CD4-positive, alpha-beta T cell (primary cell): ENCODE results near the gene OSBPL7. TPM values are rescaled to one million over a fixed set of nuclear protein-coding genes. Genes with fewer than 3 reads are reported as not detected.

Source experiments
- ATAC-seq: fragments of 200-7000 bp; cut with Tn5 transposase; one replicate; pipeline ENCODE4 v1.10.0; 2022; ENCODE audit warnings: mild to moderate bottlenecking; ENCODE audit not compliant: poor library complexity
- CTCF ChIA-PET: fragments of 350-600 bp; sonication (Branson Sonifier 250); formaldehyde crosslinking; loops from one replicate; lab custom pipeline; 2021; ENCODE audit warnings: antibody characterized with exemption, inconsistent platforms; lab: Charles Lee
- POLR2A ChIA-PET: fragments of 350-600 bp; sonication (Branson Sonifier 250); formaldehyde crosslinking; loops from one replicate; lab custom pipeline; 2021; ENCODE audit warnings: antibody characterized with exemption, inconsistent platforms; lab: Charles Lee
- DNase-seq, 14 experiments: peaks; one replicate each; pipeline ENCODE4 v3.0.0-alpha.2; 2013 to 2020; ENCODE audit warnings: mixed read lengths in 2 of 14
- H3K27ac ChIP-seq, 2 donors: one replicate each; pipeline versions ENCODE4 v1.5.1 to v1.7.0; 2013; ENCODE audit warnings: low read length in 2 of 2, low read depth in 1 of 2, mild to moderate bottlenecking in 1 of 2
- H3K27me3 ChIP-seq, 2 experiments: 1 replicate in 1 of 2; 2 replicates in 1 of 2; pipeline versions ENCODE4 v1.6.1 to v1.7.0; 2013; ENCODE audit warnings: low read length in 2 of 2, control low read depth in 1 of 2, mild to moderate bottlenecking in 1 of 2, moderate library complexity in 1 of 2; ENCODE audit not compliant: insufficient read depth in 2 of 2, control insufficient read depth in 1 of 2
- H3K36me3 ChIP-seq: one replicate; pipeline ENCODE4 v1.6.1; 2013; ENCODE audit warnings: low read length, control low read depth; ENCODE audit not compliant: insufficient read depth
- H3K4me1 ChIP-seq: one replicate; pipeline ENCODE4 v1.6.1; 2013; ENCODE audit warnings: low read length, control low read depth; ENCODE audit not compliant: insufficient read depth
- H3K4me3 ChIP-seq: one replicate; pipeline ENCODE4 v1.5.1; 2013; ENCODE audit warnings: mild to moderate bottlenecking, low read length, moderate library complexity
- H3K9me3 ChIP-seq, 2 experiments: 1 replicate in 1 of 2; 2 replicates in 1 of 2; pipeline versions ENCODE4 v1.6.1 to v1.7.0; 2013; ENCODE audit warnings: low read length in 2 of 2, mild to moderate bottlenecking in 2 of 2, control low read depth in 1 of 2, moderate library complexity in 1 of 2; ENCODE audit not compliant: control insufficient read depth in 1 of 2, insufficient read depth in 1 of 2
- H3K27ac Mint-ChIP-seq: one replicate; pipeline ENCODE4 v1.8.0; 2020; ENCODE audit warnings: mixed read lengths
- H3K27me3 Mint-ChIP-seq: one replicate; pipeline ENCODE4 v1.8.0; 2021; ENCODE audit warnings: mixed read lengths
- H3K36me3 Mint-ChIP-seq: one replicate; pipeline ENCODE4 v1.8.0; 2021; ENCODE audit warnings: low read depth, mixed read lengths
- H3K4me1 Mint-ChIP-seq: one replicate; pipeline ENCODE4 v1.8.0; 2021; ENCODE audit warnings: low read depth, mixed read lengths
- H3K4me3 Mint-ChIP-seq: one replicate; pipeline ENCODE4 v1.8.0; 2020; ENCODE audit warnings: mild to moderate bottlenecking, mixed read lengths
- H3K9me3 Mint-ChIP-seq: one replicate; pipeline ENCODE4 v1.8.0; 2020; ENCODE audit warnings: mixed read lengths
- intact Hi-C, 2 experiments: fragments of 100-400 bp; cut with DNase I in 1 of 2; cut with micrococcal nuclease in 1 of 2; formaldehyde crosslinking; loops; one replicate each; pipeline versions ENCODE4 v1.15.1 to v1.9.0; 2023 to 2025; cut with DNase I, micrococcal nuclease
- total RNA-seq, 174 experiments: library from RNA in 2 of 174; stranded (reverse) in 2 of 174; gene quantifications; one replicate each; pipeline ENCODE4 v1.2.3 and lab custom pipeline; 2021 to 2026
- TF ChIP-seq, protein P1 (sequence below): fragments of 200-600 bp; IDR thresholded peaks from one replicate; pipeline ENCODE4 v1.8.0; 2022; ENCODE audit warnings: antibody characterized with exemption, mild to moderate bottlenecking

Gene OSBPL7
- total RNA-seq, 2 experiments from 2014 or later, result 30.1 to 30.8 TPM

GRCh38 chr17:47864791-47865216 lies 43.2 kb upstream of the OSBPL7 start:
- Histone ChIP-seq H3K4me3 (no peak overlapping the region), H3K9me3 (no peaks in the 10 kb centered on the region), H3K4me1 (peaks cover 20% of the 10 kb centered on the region), H3K27me3 (peaks cover 2 to 8% of the 10 kb centered on the region in 2 experiments), H3K27ac (no peak overlapping the region), H3K36me3 (no peaks in the 10 kb centered on the region)
- intact Hi-C loops, result no loop called here
- DNase-seq, result no peak
- H3K36me3 Mint-ChIP-seq, result no peaks in the 10 kb centered on the region
- peaks cover 21% of the 10 kb centered on the region for H3K27me3 Mint-ChIP-seq
- CTCF ChIA-PET, result interaction anchor here (0.8 kb wide), 1 partner anchor 22 kb away, joined by 3 read pairs; no protein-coding TSS in a partner anchor
- TF ChIP-seq, protein P1, sequence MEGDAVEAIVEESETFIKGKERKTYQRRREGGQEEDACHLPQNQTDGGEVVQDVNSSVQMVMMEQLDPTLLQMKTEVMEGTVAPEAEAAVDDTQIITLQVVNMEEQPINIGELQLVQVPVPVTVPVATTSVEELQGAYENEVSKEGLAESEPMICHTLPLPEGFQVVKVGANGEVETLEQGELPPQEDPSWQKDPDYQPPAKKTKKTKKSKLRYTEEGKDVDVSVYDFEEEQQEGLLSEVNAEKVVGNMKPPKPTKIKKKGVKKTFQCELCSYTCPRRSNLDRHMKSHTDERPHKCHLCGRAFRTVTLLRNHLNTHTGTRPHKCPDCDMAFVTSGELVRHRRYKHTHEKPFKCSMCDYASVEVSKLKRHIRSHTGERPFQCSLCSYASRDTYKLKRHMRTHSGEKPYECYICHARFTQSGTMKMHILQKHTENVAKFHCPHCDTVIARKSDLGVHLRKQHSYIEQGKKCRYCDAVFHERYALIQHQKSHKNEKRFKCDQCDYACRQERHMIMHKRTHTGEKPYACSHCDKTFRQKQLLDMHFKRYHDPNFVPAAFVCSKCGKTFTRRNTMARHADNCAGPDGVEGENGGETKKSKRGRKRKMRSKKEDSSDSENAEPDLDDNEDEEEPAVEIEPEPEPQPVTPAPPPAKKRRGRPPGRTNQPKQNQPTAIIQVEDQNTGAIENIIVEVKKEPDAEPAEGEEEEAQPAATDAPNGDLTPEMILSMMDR, result no peak
- no peak overlapping the region for H3K27ac Mint-ChIP-seq
- no peaks in the 10 kb centered on the region for H3K9me3 Mint-ChIP-seq
- H3K4me1 Mint-ChIP-seq, result peaks cover 16% of the 10 kb centered on the region
- no peak for ATAC-seq
- H3K4me3 Mint-ChIP-seq, result no peak overlapping the region
- POLR2A ChIA-PET, result no interaction called here

- Histone ChIP-seq H3K27me3 (peaks cover 0 to 6% of the 10 kb centered on the region in 2 experiments), H3K4me1 (peaks cover 20% of the 10 kb centered on the region), H3K4me3 (no peak overlapping the region), H3K27ac (no peak overlapping the region), H3K36me3 (no peaks in the 10 kb centered on the region), H3K9me3 (no peaks in the 10 kb centered on the region)
- Mint-ChIP-seq H3K27me3 (peaks cover 20% of the 10 kb centered on the region), H3K27ac (no peak overlapping the region), H3K4me3 (no peak overlapping the region), H3K9me3 (no peaks in the 10 kb centered on the region), H3K36me3 (no peaks in the 10 kb centered on the region), H3K4me1 (peaks cover 16% of the 10 kb centered on the region)
- TF ChIP-seq, protein P1, result no peak
- POLR2A ChIA-PET, result interaction anchor here (1.1 to 1.3 kb wide), 2 partner anchors 22 kb away, joined by 3 read pairs; partner anchors contain the start of gene SCRN2
- CTCF ChIA-PET, result interaction anchor here (0.7 to 1.9 kb wide), 3 partner anchors 20 to 658 kb away, joined by 3 to 5 read pairs (median 5); partner anchors contain the start of gene SCRN2
- intact Hi-C loops, result no loop called here
- ATAC-seq (no peak), DNase-seq (no peak)
Observed at GRCh38 chr17:47862621-47863440, 41.2 kb upstream of the OSBPL7 start.

DNA sequence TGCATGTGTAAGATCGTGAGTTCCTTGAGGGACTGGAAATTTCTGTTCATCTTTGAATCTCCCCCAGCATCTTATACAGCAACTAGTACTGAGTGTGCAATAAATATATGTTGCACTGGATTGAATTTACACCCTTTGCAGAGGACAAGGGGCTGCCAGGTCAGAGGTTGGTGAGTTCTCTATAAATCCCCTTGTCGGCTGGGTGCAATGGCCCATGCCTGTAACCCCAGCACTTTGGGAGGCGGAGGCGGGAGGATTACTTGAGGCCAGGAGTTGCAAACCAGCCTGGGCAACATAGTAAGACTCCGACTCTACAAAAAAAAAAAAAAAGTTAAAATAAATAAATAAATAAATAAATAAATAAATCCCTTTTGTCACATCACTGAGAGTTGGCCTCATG lies 38.8 kb upstream of the OSBPL7 start:
- peaks cover 33% of the 10 kb centered on the region for H3K27me3 Mint-ChIP-seq
- no peaks in the 10 kb centered on the region for H3K36me3 Mint-ChIP-seq
- peaks cover 16% of the 10 kb centered on the region for H3K4me1 Mint-ChIP-seq
- H3K4me3 ChIP-seq, result no peak overlapping the region
- CTCF ChIA-PET, result no interaction called here
- no peak for DNase-seq
- ATAC-seq, result no peak
- peaks cover 3 to 8% of the 10 kb centered on the region in 2 experiments for H3K27me3 ChIP-seq
- H3K4me1 ChIP-seq, result peaks cover 19% of the 10 kb centered on the region
- no peaks in the 10 kb centered on the region for H3K9me3 Mint-ChIP-seq
- H3K9me3 ChIP-seq, result no peaks in the 10 kb centered on the region
- intact Hi-C loops, result no loop called here
- POLR2A ChIA-PET, result no interaction called here
- H3K36me3 ChIP-seq, result no peaks in the 10 kb centered on the region
- H3K27ac Mint-ChIP-seq, result no peak overlapping the region
- TF ChIP-seq, protein P1, result no peak
- no peak overlapping the region for H3K4me3 Mint-ChIP-seq
- H3K27ac ChIP-seq, result no peak overlapping the region
